Muscle layer of colon (tissue), 2 donors: ENCODE results near the gene PTPRC.

ENCODE experiments used
- H3K27ac ChIP-seq: one replicate; pipeline ENCODE4 v1.7.0; 2013; ENCODE audit warnings: low read depth, mild to moderate bottlenecking, low read length, moderate library complexity
- H3K27me3 ChIP-seq, 2 donors: one replicate each; pipeline ENCODE4 v1.7.0; 2013; ENCODE audit warnings: low read length in 2 of 2, mild to moderate bottlenecking in 2 of 2; ENCODE audit not compliant: insufficient read depth in 2 of 2, control insufficient read depth in 1 of 2
- H3K36me3 ChIP-seq: one replicate; pipeline ENCODE4 v1.7.0; 2013; ENCODE audit warnings: mild to moderate bottlenecking, low read length; ENCODE audit not compliant: insufficient read depth
- H3K4me1 ChIP-seq: one replicate; pipeline ENCODE4 v1.7.0; 2013; ENCODE audit warnings: mild to moderate bottlenecking, low read length; ENCODE audit not compliant: insufficient read depth
- H3K4me3 ChIP-seq, 2 donors: one replicate each; pipeline ENCODE4 v1.7.0; 2013; ENCODE audit warnings: low read length in 2 of 2, low read depth in 1 of 2, mild to moderate bottlenecking in 1 of 2, moderate library complexity in 1 of 2
- H3K9ac ChIP-seq: one replicate; pipeline ENCODE4 v1.7.0; 2013; ENCODE audit warnings: low read length
- H3K9me3 ChIP-seq: one replicate; pipeline ENCODE4 v1.7.0; 2013; ENCODE audit warnings: mild to moderate bottlenecking, low read length
- donor health status: abdominal sarcoma.
- donor health status: Adenocarcinoma of cecum.

PTPRC gene

DNA sequence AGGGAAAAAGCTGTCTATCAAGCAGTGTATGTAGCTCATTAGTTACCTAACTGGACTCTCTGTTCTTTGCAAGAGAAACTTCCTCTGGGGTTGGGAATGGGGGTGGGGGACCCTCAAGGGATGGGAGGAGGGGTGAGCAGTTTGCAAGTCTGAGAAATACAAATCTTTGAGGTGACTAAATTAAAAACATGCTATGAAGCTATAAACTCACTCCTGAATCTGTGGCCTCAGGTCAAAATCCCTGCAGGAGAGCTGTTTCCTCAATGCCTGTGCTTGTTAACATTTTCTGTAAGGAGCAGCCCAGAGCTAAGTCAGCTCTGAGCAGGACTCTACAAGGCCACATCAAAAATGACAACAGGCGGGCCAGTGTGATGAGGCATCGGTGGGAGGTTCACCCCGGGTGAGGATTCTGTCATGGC lies 32.8 kb upstream of the PTPRC start:
- no peaks in the 10 kb centered on the region for H3K9me3 ChIP-seq
- H3K36me3 ChIP-seq = no peaks in the 10 kb centered on the region
- no peaks in the 10 kb centered on the region for H3K4me1 ChIP-seq
- no peak overlapping the region for H3K9ac ChIP-seq
- no peak overlapping the region for H3K4me3 ChIP-seq
- no peaks in the 10 kb centered on the region for H3K27me3 ChIP-seq
- H3K27ac ChIP-seq = no peak overlapping the region

DNA sequence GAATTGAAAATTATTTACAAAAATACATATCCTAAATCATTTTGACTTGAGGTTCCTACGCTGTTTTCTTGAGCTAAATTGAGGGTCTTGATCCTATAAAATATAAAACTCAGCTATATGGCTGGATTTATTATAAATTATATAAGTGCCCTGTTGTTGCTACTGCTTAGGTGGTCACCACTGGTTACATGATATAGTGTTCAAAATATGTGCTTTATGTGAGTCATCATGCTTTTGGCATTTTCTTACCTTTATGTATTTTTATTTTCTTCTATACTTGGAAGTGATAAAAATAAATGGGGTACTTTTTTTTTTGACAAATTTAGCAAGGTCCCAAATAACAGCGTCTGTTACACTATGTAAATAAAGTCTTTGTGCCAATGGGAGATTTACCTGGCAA lies 31.1 kb upstream of the PTPRC start:
- H3K4me1 ChIP-seq = no peaks in the 10 kb centered on the region
- no peak overlapping the region for H3K4me3 ChIP-seq

GRCh38 chr1:198610362-198610761 lies 28.5 kb upstream of the PTPRC start:
- H3K36me3 ChIP-seq = no peaks in the 10 kb centered on the region
- no peak overlapping the region for H3K4me3 ChIP-seq
- H3K9me3 ChIP-seq = no peaks in the 10 kb centered on the region
- H3K27me3 ChIP-seq = no peaks in the 10 kb centered on the region
- no peak overlapping the region for H3K9ac ChIP-seq
- no peak overlapping the region for H3K27ac ChIP-seq
- H3K4me1 ChIP-seq = no peaks in the 10 kb centered on the region

More for the DNA sequence above, 31.1 kb upstream of the PTPRC start:
- no peaks in the 10 kb centered on the region for H3K36me3 ChIP-seq
- no peak overlapping the region for H3K27ac ChIP-seq
- no peak overlapping the region for H3K9ac ChIP-seq
- H3K9me3 ChIP-seq = no peaks in the 10 kb centered on the region
- no peaks in the 10 kb centered on the region for H3K27me3 ChIP-seq

- no peak overlapping the region for H3K27ac ChIP-seq
- no peaks in the 10 kb centered on the region for H3K27me3 ChIP-seq
Measured at GRCh38 chr1:198611219-198611618, 27.6 kb upstream of the PTPRC start.

DNA sequence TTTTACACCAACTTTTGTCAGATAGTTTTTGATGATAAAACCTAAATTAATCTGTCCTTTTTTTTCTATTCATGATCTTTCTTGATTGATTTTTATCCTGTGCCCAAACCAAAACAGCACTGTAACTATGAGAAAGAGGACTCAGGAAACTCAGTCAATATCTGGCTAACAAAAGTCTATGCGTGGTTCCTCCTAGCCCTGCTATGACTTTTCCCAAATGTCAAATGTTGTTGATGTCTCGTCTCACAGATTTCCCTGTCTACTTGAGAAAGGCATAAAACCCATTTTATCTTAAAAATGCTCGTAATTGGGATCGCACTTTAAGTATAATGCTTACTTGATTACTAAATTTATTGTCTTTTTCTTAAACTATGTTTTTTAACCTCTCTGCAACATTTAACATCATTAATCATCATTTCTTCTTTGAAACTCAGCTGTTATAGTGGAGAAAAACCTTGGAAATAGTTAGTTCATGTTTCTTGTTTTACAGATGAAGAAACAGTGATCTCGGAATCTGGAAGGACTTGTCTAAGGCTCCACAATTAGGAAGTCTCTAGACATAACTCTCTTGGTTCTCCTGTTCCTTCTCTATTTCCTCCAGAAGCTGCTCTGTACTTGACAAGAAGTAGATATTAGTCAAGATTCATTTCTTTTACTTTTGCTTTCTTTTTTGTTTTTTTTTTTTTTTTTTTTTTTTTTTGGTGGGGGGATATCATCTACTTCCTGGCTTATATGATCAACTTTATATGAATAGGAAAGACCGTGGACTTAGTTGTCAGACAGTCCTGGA lies 26.2 kb upstream of the PTPRC start:
- H3K27me3 ChIP-seq = no peaks in the 10 kb centered on the region
- H3K36me3 ChIP-seq = no peaks in the 10 kb centered on the region
- H3K9me3 ChIP-seq = no peaks in the 10 kb centered on the region
- H3K4me1 ChIP-seq = no peaks in the 10 kb centered on the region
- no peak overlapping the region for H3K9ac ChIP-seq
- H3K27ac ChIP-seq = no peak overlapping the region
- no peak overlapping the region for H3K4me3 ChIP-seq

More at GRCh38 chr1:198611219-198611618, 27.6 kb upstream of the PTPRC start:
- H3K9me3 ChIP-seq = no peaks in the 10 kb centered on the region
- no peaks in the 10 kb centered on the region for H3K4me1 ChIP-seq
- no peaks in the 10 kb centered on the region for H3K36me3 ChIP-seq
- H3K9ac ChIP-seq = no peak overlapping the region
- H3K4me3 ChIP-seq = no peak overlapping the region

DNA sequence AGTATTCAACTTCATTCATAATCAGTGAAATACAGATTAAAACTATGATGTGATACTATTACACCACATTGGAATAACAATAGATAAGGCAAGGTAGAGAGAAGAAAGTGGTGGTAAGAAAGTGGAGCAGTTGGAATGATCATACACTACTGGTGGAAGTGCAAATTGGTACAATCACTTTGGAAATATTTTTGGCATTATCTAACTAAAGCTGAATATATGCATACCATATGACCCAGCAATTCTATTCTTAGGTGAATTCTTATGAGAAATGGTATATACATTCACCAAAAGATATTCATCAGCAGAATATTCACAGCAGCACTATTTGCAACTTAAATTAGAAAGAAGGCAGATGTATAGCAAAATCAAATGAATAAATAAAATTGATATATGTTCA lies 21.4 kb upstream of the PTPRC start:
- H3K27ac ChIP-seq = no peak overlapping the region
- no peaks in the 10 kb centered on the region for H3K27me3 ChIP-seq
- H3K36me3 ChIP-seq = no peaks in the 10 kb centered on the region
- no peaks in the 10 kb centered on the region for H3K4me1 ChIP-seq
- no peak overlapping the region for H3K4me3 ChIP-seq
- H3K9ac ChIP-seq = no peak overlapping the region
- H3K9me3 ChIP-seq = no peaks in the 10 kb centered on the region

GRCh38 chr1:198619375-198620140 lies 19.3 kb upstream of the PTPRC start:
- no peak overlapping the region for H3K4me3 ChIP-seq
- no peaks in the 10 kb centered on the region for H3K4me1 ChIP-seq
- H3K36me3 ChIP-seq = no peaks in the 10 kb centered on the region
- no peaks in the 10 kb centered on the region for H3K27me3 ChIP-seq
- H3K9ac ChIP-seq = no peak overlapping the region
- no peak overlapping the region for H3K27ac ChIP-seq
- no peaks in the 10 kb centered on the region for H3K9me3 ChIP-seq

- no peaks in the 10 kb centered on the region for H3K9me3 ChIP-seq
- no peaks in the 10 kb centered on the region for H3K4me1 ChIP-seq
- no peak overlapping the region for H3K27ac ChIP-seq
- H3K9ac ChIP-seq = no peak overlapping the region
- H3K36me3 ChIP-seq = no peaks in the 10 kb centered on the region
- H3K27me3 ChIP-seq = no peaks in the 10 kb centered on the region
- H3K4me3 ChIP-seq = no peak overlapping the region
Measured at GRCh38 chr1:198620218-198620617, 18.6 kb upstream of the PTPRC start.

DNA sequence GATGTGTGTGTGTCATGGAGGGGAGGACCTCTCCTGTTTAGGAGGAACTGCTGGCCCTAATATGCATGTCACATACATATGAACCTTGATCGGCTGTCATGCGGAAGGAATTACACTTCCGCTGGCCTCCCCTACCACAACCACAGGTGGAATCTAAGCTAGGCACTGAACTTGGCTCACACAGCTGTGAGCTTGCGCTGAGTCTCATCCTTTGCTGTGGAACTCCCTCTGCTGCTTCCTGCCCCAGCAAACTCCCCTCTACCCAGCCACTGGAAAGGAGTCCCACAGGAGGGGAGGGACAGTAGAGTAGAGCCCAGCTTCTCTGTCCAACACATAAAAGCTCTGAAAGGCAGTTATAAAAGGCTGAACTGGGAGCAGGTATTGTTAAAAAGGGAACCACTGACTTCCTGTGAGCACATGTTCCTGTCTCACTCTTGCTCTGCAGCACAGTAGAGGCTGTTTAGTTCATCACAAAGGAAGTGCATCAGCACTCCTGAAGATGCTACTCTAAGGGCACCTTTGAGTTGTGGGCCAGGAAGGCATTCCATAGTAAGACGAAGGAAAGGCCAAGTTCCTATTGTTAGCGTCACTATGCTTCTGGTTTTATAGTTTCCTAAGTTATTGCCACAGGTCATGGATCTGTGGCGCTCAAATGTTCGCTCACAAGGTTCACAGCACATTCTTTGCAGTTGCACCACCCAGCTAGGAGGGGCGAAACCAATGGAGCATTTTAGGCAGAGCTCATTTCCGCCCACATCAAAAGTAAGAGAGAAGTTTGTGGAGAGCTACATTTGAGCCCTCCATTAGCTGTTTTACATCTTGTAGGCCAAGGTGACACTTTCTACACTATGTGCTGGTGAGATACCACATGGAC lies 17.7 kb upstream of the PTPRC start:
- Histone ChIP-seq H3K4me1 (no peaks in the 10 kb centered on the region), H3K4me3 (no peak overlapping the region), H3K27me3 (no peaks in the 10 kb centered on the region), H3K9me3 (no peaks in the 10 kb centered on the region), H3K9ac (no peak overlapping the region), H3K36me3 (no peaks in the 10 kb centered on the region), H3K27ac (no peak overlapping the region)

GRCh38 chr1:198622001-198622400 lies 16.8 kb upstream of the PTPRC start:
- Histone ChIP-seq H3K36me3 (no peaks in the 10 kb centered on the region), H3K9me3 (no peaks in the 10 kb centered on the region), H3K9ac (no peak overlapping the region), H3K27me3 (no peaks in the 10 kb centered on the region), H3K4me3 (no peak overlapping the region), H3K4me1 (no peaks in the 10 kb centered on the region), H3K27ac (no peak overlapping the region)
